PC-9 (cell line): ENCODE data around the gene CEP170B. TPM values are rescaled to one million over a fixed set of nuclear protein-coding genes. Genes with fewer than 3 reads are reported as not detected.

Source experiments
- BruUV-seq: library from RNA; stranded (reverse); fragments of 400-500 nt; replicated peaks from 2 replicates; lab custom pipeline; 2021; lab: Mats Ljungman, UMichigan
- CTCF ChIA-PET: fragments of 300-600 bp; sonication (Branson Sonifier 250); formaldehyde crosslinking; loops from one replicate; lab custom pipeline; 2022; ENCODE audit warnings: antibody characterized with exemption; lab: Charles Lee
- POLR2A ChIA-PET: fragments of 300-600 bp; sonication (Branson Sonifier 250); formaldehyde crosslinking; loops from one replicate; lab custom pipeline; 2022; ENCODE audit warnings: antibody characterized with exemption; ENCODE audit not compliant: unreplicated experiment; lab: Charles Lee
- DNase-seq, 2 experiments: peaks; one replicate each; pipeline versions ENCODE4 v3.0.0 to v3.0.0-alpha.2; 2015 to 2022; ENCODE audit warnings: mixed read lengths in 1 of 2
- H2AFZ ChIP-seq: fragments of 200-600 bp; sonication (generic); 2 replicates; pipeline ENCODE4 v1.8.1; 2017; ENCODE audit warnings: antibody characterized with exemption
- H3F3A ChIP-seq: fragments of 200-600 bp; sonication (generic); 2 replicates; pipeline ENCODE4 v1.8.1; 2017; ENCODE audit warnings: antibody characterized with exemption, mild to moderate bottlenecking, low read depth; ENCODE audit not compliant: insufficient read depth
- H3K27ac ChIP-seq: fragments of 200-600 bp; sonication (generic); 2 replicates; pipeline ENCODE4 v1.6.1; 2016; ENCODE audit warnings: mixed run types
- H3K27me3 ChIP-seq: fragments of 200-600 bp; sonication (generic); 2 replicates; pipeline ENCODE4 v1.6.1; 2016; ENCODE audit warnings: low read depth, mixed run types; ENCODE audit not compliant: insufficient read depth
- H3K36me3 ChIP-seq: fragments of 200-600 bp; sonication (generic); 2 replicates; pipeline ENCODE4 v1.6.1; 2016; ENCODE audit warnings: low read depth, mixed run types
- H3K4me1 ChIP-seq: fragments of 200-600 bp; sonication (generic); replicated peaks from 2 replicates; pipeline ENCODE4 v1.6.1; 2016; ENCODE audit warnings: mixed run types; ENCODE audit not compliant: insufficient read depth
- H3K4me2 ChIP-seq: fragments of 200-600 bp; sonication (generic); 2 replicates; pipeline ENCODE4 v1.6.1; 2017; ENCODE audit warnings: mixed run types
- H3K4me3 ChIP-seq: fragments of 200-600 bp; sonication (generic); 2 replicates; pipeline ENCODE4 v1.6.1; 2016; ENCODE audit warnings: mixed run types
- H3K79me2 ChIP-seq: fragments of 200-600 bp; sonication (generic); 2 replicates; pipeline ENCODE4 v1.6.1; 2017; ENCODE audit warnings: low read depth, mixed run types
- H3K9me2 ChIP-seq: fragments of 200-600 bp; sonication (generic); 2 replicates; pipeline ENCODE4 v1.8.1; 2017; ENCODE audit warnings: mild to moderate bottlenecking; ENCODE audit not compliant: insufficient read depth
- H3K9me3 ChIP-seq: fragments of 200-600 bp; sonication (generic); 2 replicates; pipeline ENCODE4 v1.8.1; 2016; ENCODE audit warnings: low read depth; ENCODE audit not compliant: insufficient read depth
- H4K20me1 ChIP-seq: fragments of 200-600 bp; sonication (generic); 2 replicates; pipeline ENCODE4 v1.8.1; 2017; ENCODE audit not compliant: insufficient read depth
- CTCF ChIP-seq: fragments of 200-600 bp; sonication (generic); conservative IDR thresholded peaks from 2 replicates; pipeline ENCODE4 v1.6.1; 2017; ENCODE audit warnings: mixed run types, antibody characterized with exemption, mild to moderate bottlenecking, moderate library complexity
- EZH2 ChIP-seq: fragments of 200-600 bp; sonication (generic); IDR thresholded peaks from 2 replicates; pipeline ENCODE4 v1.8.0; 2017; ENCODE audit warnings: antibody characterized with exemption, low read depth
- intact Hi-C: fragments of 100-400 bp; cut with micrococcal nuclease; formaldehyde crosslinking; loops from one replicate; pipeline ENCODE4 v1.10.0; 2022; ENCODE audit not compliant: unreplicated experiment
- total RNA-seq: library from RNA; stranded (reverse); gene quantifications from 2 replicates; pipeline ENCODE4 v1.2.3, GENCODE V29; 2021

CEP170B gene
- total RNA-seq, 1 experiment from 2014 or later = 25.7 TPM

- intact Hi-C loops = no loop called here
- Histone ChIP-seq H3K79me2 (no peaks in the 10 kb centered on the region), H4K20me1 (no peaks in the 10 kb centered on the region), H3K4me2 (no peak overlapping the region), H3K4me1 (no peaks in the 10 kb centered on the region), H3F3A (0 out of 2 replicates have a peak, but pooled peaks cover 3% of the 10 kb centered on the region), H3K27me3 (peaks cover 48% of the 10 kb centered on the region), H3K4me3 (no peak overlapping the region), H3K9me2 (no peaks in the 10 kb centered on the region), H3K9me3 (no peaks in the 10 kb centered on the region), H3K27ac (no peak overlapping the region), H2AFZ (no peak overlapping the region), H3K36me3 (no peaks in the 10 kb centered on the region)
- TF ChIP-seq CTCF = no peak
- TF ChIP-seq EZH2 = no peak
- ChIA-PET CTCF (no interaction called here), POLR2A (no interaction called here)
- BruUV-seq = no TSS peak
- no peak for DNase-seq
These were observed 72.1 kb downstream of the CEP170B start for GRCh38 chr14:104937161-104937560.

- H3K79me2 ChIP-seq = no peaks in the 10 kb centered on the region
- H3K9me3 ChIP-seq = no peaks in the 10 kb centered on the region
- peaks cover 48% of the 10 kb centered on the region for H3K27me3 ChIP-seq
- TF ChIP-seq CTCF (no peak), EZH2 (no peak)
- no peak overlapping the region for H3K4me3 ChIP-seq
- POLR2A ChIA-PET = no interaction called here
- no peak overlapping the region for H3K4me2 ChIP-seq
- H2AFZ ChIP-seq = no peak overlapping the region
- no peaks in the 10 kb centered on the region for H3K9me2 ChIP-seq
- H3K27ac ChIP-seq = no peak overlapping the region
- intact Hi-C loops = no loop called here
- CTCF ChIA-PET = no interaction called here
- 0 out of 2 replicates have a peak, but pooled peaks cover 3% of the 10 kb centered on the region for H3F3A ChIP-seq
- BruUV-seq = no TSS peak
- no peaks in the 10 kb centered on the region for H3K4me1 ChIP-seq
- no peaks in the 10 kb centered on the region for H4K20me1 ChIP-seq
- no peaks in the 10 kb centered on the region for H3K36me3 ChIP-seq
- no peak for DNase-seq
These were observed 72.8 kb downstream of the CEP170B start for GRCh38 chr14:104937694-104938365.

GRCh38 chr14:104938436-104938835, 73.4 kb downstream of the CEP170B start:
- H3K27ac ChIP-seq = no peak overlapping the region
- H3F3A ChIP-seq = 0 out of 2 replicates have a peak, but pooled peaks cover 3% of the 10 kb centered on the region
- H3K4me2 ChIP-seq = no peak overlapping the region
- no peaks in the 10 kb centered on the region for H4K20me1 ChIP-seq
- no peaks in the 10 kb centered on the region for H3K4me1 ChIP-seq
- peaks cover 48% of the 10 kb centered on the region for H3K27me3 ChIP-seq
- no peaks in the 10 kb centered on the region for H3K9me3 ChIP-seq
- DNase-seq = no peak
- ChIA-PET CTCF (no interaction called here), POLR2A (no interaction called here)
- no peaks in the 10 kb centered on the region for H3K79me2 ChIP-seq
- H2AFZ ChIP-seq = no peak overlapping the region
- H3K4me3 ChIP-seq = no peak overlapping the region
- no peaks in the 10 kb centered on the region for H3K9me2 ChIP-seq
- intact Hi-C loops = no loop called here
- no TSS peak for BruUV-seq
- no peak for TF ChIP-seq EZH2
- TF ChIP-seq CTCF = no peak
- no peaks in the 10 kb centered on the region for H3K36me3 ChIP-seq
